Esophagus squamous epithelium (tissue), 5 donors: ENCODE data around the gene SF3B2. TPM values are rescaled to one million over a fixed set of nuclear protein-coding genes. Genes with fewer than 3 reads are reported as not detected.

Experiments
- DNase-seq: peaks from one replicate; lab custom pipeline; 2025; lab: John Stamatoyannopoulos, UW
- H3K27ac ChIP-seq, 4 donors: fragments of 200-600 bp; sonication (generic); one replicate each; pipeline ENCODE4 v1.5.1; 2016 to 2019; ENCODE audit warnings: mild to moderate bottlenecking in 1 of 4
- H3K27me3 ChIP-seq, 4 donors: fragments of 200-600 bp; sonication (generic); 1 replicate in 3 of 4; 2 replicates in 1 of 4; pipeline versions ENCODE4 v1.5.1 to v1.6.0; 2017 to 2021; ENCODE audit warnings: antibody characterized with exemption in 1 of 4
- H3K36me3 ChIP-seq, 3 donors: fragments of 200-600 bp; sonication (generic); one replicate each; pipeline ENCODE4 v1.5.1; 2016 to 2019
- H3K4me1 ChIP-seq, 3 donors: fragments of 200-600 bp; sonication (generic); one replicate each; pipeline ENCODE4 v1.5.1; 2017 to 2019
- H3K4me3 ChIP-seq, 4 donors: fragments of 200-600 bp; sonication (generic); 1 replicate in 3 of 4; 2 replicates in 1 of 4; pipeline ENCODE4 v1.5.1; 2016 to 2019; ENCODE audit warnings: mild to moderate bottlenecking in 2 of 4, moderate library complexity in 1 of 4
- H3K9me3 ChIP-seq, 3 donors: fragments of 200-600 bp; sonication (generic); one replicate each; pipeline ENCODE4 v1.5.1; 2016 to 2019
- POLR2A ChIP-seq, 4 donors: fragments of 450-650 bp; IDR thresholded peaks; one replicate each; pipeline ENCODE4 v1.6.1; 2017; ENCODE audit warnings: antibody characterized with exemption in 4 of 4, mild to moderate bottlenecking in 4 of 4, moderate library complexity in 3 of 4
- WGBS, 2 donors: methylation state at CpG; one replicate each; pipeline ENCODE4 v1.1.5; 2018; 5-methylcytosine and 5-hydroxymethylcytosine counted together
- intact Hi-C: fragments of 100-400 bp; cut with DNase I; formaldehyde crosslinking; loops from one replicate; pipeline ENCODE4 v1.15.0; 2022
- total RNA-seq, 4 donors: library from RNA; depleted of rRNA; stranded (reverse); fragments of >200 nt; gene quantifications; one replicate each; pipeline ENCODE4 v1.1.0, GENCODE V29; 2016
- TF ChIP-seq, protein P1 (sequence below), 6 experiments: fragments of 450-650 bp in 4 of 6; fragments of 200-600 bp in 2 of 6; sonication (generic) in 2 of 6; IDR thresholded peaks; one replicate each; pipeline ENCODE4 v1.5.1; 2016 to 2019; ENCODE audit warnings: antibody characterized with exemption in 6 of 6, mild to moderate bottlenecking in 4 of 6, moderate library complexity in 4 of 6
- donor health status: DM: yes; HTN: yes; CAD: no.

The SF3B2 gene
- total RNA-seq, 4 donors from 2014 or later: 87.8 to 112 (median 93.5) TPM

GRCh38 chr11:66080055-66080817, 28.1 kb downstream of the SF3B2 start:
- Histone ChIP-seq H3K4me1 (peaks cover 43 to 86% (median 44%) of the 10 kb centered on the region in 3 donors), H3K4me3 (no peak overlapping the region), H3K27me3 (no peaks in the 10 kb centered on the region), H3K36me3 (peaks cover 0 to 17% (median 0%) of the 10 kb centered on the region in 3 donors), H3K27ac (peak overlapping the region; percentile 52 to 85 (median 75)), H3K9me3 (no peaks in the 10 kb centered on the region)
- no peak for DNase-seq
- TF ChIP-seq, protein P1, sequence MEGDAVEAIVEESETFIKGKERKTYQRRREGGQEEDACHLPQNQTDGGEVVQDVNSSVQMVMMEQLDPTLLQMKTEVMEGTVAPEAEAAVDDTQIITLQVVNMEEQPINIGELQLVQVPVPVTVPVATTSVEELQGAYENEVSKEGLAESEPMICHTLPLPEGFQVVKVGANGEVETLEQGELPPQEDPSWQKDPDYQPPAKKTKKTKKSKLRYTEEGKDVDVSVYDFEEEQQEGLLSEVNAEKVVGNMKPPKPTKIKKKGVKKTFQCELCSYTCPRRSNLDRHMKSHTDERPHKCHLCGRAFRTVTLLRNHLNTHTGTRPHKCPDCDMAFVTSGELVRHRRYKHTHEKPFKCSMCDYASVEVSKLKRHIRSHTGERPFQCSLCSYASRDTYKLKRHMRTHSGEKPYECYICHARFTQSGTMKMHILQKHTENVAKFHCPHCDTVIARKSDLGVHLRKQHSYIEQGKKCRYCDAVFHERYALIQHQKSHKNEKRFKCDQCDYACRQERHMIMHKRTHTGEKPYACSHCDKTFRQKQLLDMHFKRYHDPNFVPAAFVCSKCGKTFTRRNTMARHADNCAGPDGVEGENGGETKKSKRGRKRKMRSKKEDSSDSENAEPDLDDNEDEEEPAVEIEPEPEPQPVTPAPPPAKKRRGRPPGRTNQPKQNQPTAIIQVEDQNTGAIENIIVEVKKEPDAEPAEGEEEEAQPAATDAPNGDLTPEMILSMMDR (IDR thresholded peaks at IDR 0.05): no peak
- TF ChIP-seq POLR2A (IDR thresholded peaks at IDR 0.05): no peak
- intact Hi-C loops: no loop called here
- WGBS, 2 donors: 44 to 55% methylated on average over 8 to 9 of the region's 9 CpGs

GRCh38 chr11:66081505-66081904, 29.3 kb downstream of the SF3B2 start:
- peak overlapping the region in 2 of 4 donors; percentile 5 to 48 for H3K4me3 ChIP-seq
- H3K4me1 ChIP-seq: peaks cover 40 to 82% (median 43%) of the 10 kb centered on the region in 3 donors
- WGBS, 2 donors: 4% methylated on average over 5 of the region's 5 CpGs
- TF ChIP-seq POLR2A (IDR thresholded peaks at IDR 0.05): peak in 1 of 4 donors; percentile 43
- TF ChIP-seq, protein P1 (IDR thresholded peaks at IDR 0.05): peak in 1 of 6 experiments; percentile 17
- no peaks in the 10 kb centered on the region for H3K9me3 ChIP-seq
- H3K36me3 ChIP-seq: peaks cover 0 to 8% (median 0%) of the 10 kb centered on the region in 3 donors
- H3K27me3 ChIP-seq: no peaks in the 10 kb centered on the region
- intact Hi-C loops: no loop called here
- H3K27ac ChIP-seq: peak overlapping the region; percentile 67 to 86 (median 84)
- no peak for DNase-seq

GRCh38 chr11:66082946-66083698, 31.0 kb downstream of the SF3B2 start:
- intact Hi-C loops: no loop called here
- TF ChIP-seq, protein P1 (IDR thresholded peaks at IDR 0.05): no peak
- TF ChIP-seq POLR2A (IDR thresholded peaks at IDR 0.05): no peak
- no peak overlapping the region for H3K4me3 ChIP-seq
- peak overlapping the region; percentile 3 to 85 (median 52) for H3K27ac ChIP-seq
- no peaks in the 10 kb centered on the region for H3K9me3 ChIP-seq
- no peaks in the 10 kb centered on the region for H3K36me3 ChIP-seq
- WGBS, 2 donors: 46 to 47% methylated on average over 4 of the region's 4 CpGs
- DNase-seq: no peak
- peaks cover 40 to 74% (median 43%) of the 10 kb centered on the region in 3 donors for H3K4me1 ChIP-seq
- H3K27me3 ChIP-seq: no peaks in the 10 kb centered on the region

DNA sequence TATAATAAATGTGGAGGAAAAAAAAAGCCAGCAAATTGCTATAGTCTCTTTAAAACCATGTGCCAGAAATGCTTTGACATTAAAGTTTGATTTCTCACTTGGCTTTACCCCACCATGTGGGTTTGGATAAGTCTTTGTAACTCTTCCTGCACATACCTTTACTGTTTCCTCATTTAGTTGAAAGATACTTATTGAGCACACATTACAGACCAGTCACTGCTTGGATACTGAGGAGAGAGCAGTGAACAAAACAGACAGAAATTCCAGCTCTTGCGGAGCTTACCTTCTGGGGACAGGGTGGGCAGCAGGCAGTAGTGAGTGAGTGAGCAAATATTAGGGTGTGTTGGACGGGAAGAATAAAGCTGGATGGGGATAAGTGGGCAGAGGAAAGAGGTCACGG, 31.6 kb downstream of the SF3B2 start:
- Histone ChIP-seq H3K9me3 (no peaks in the 10 kb centered on the region), H3K4me3 (no peak overlapping the region), H3K27ac (peak overlapping the region in 3 of 4 donors; percentile 22 to 85 (median 83)), H3K36me3 (no peaks in the 10 kb centered on the region), H3K4me1 (peaks cover 40 to 70% (median 43%) of the 10 kb centered on the region in 3 donors), H3K27me3 (no peaks in the 10 kb centered on the region)
- DNase-seq: no peak
- intact Hi-C loops: no loop called here
- WGBS, 2 donors: 85 to 89% methylated on average over 3 of the region's 3 CpGs
- no peak for TF ChIP-seq POLR2A (IDR thresholded peaks at IDR 0.05)
- TF ChIP-seq, protein P1 (IDR thresholded peaks at IDR 0.05): no peak
